Keratinocyte (primary cell): ENCODE data around the gene ATXN7. TPM values are rescaled to one million over a fixed set of nuclear protein-coding genes. Genes with fewer than 3 reads are reported as not detected.

Experiments
- DNase-seq: peaks from one replicate; pipeline ENCODE4 v3.0.0-alpha.2; 2011; ENCODE audit warnings: low read depth, missing footprints, low spot score
- FAIRE-seq: peaks from 2 replicates; lab custom pipeline; 2011; peaks lifted over from hg19 to GRCh38; lab: Jason Lieb, UNC
- H2AFZ ChIP-seq: 2 replicates; pipeline ENCODE4 v1.6.0; 2012; ENCODE audit warnings: low read length, control low read depth, inconsistent platforms; ENCODE audit not compliant: control insufficient read depth
- H3K27ac ChIP-seq: 2 replicates; pipeline ENCODE4 v1.5.1; 2011; ENCODE audit warnings: low read length; ENCODE audit not compliant: control insufficient read depth, insufficient read depth
- H3K27me3 ChIP-seq: 3 replicates; pipeline ENCODE4 v1.6.0; 2011; ENCODE audit warnings: low read length; ENCODE audit not compliant: control insufficient read depth, insufficient read depth; ENCODE audit errors: extremely low read depth
- H3K36me3 ChIP-seq, 2 experiments: 2 replicates in 1 of 2; 3 replicates in 1 of 2; pipeline ENCODE4 v1.5.1; 2011; ENCODE audit warnings: low read length in 2 of 2, mild to moderate bottlenecking in 1 of 2; ENCODE audit not compliant: control insufficient read depth in 2 of 2, insufficient read depth in 2 of 2; ENCODE audit errors: extremely low read depth in 1 of 2
- H3K4me1 ChIP-seq: 3 replicates; pipeline ENCODE4 v1.5.1; 2011; ENCODE audit warnings: low read length; ENCODE audit not compliant: control insufficient read depth, insufficient read depth; ENCODE audit errors: extremely low read depth
- H3K4me2 ChIP-seq: 3 replicates; pipeline ENCODE4 v1.6.0; 2011; ENCODE audit warnings: low read depth, low read length; ENCODE audit not compliant: control insufficient read depth, insufficient read depth; ENCODE audit errors: extremely low read depth
- H3K4me3 ChIP-seq, 3 experiments: fragments of 200-600 bp in 1 of 3; sonication (generic) in 1 of 3; 2 replicates in 2 of 3; 3 replicates in 1 of 3; pipeline ENCODE4 v1.5.1; 2011 to 2016; ENCODE audit warnings: low read length in 3 of 3, mild to moderate bottlenecking in 3 of 3, control low read depth in 2 of 3, inconsistent platforms in 1 of 3, low read depth in 1 of 3, mixed read lengths in 1 of 3, mixed run types in 1 of 3, moderate library complexity in 1 of 3; ENCODE audit not compliant: control insufficient read depth in 2 of 3, insufficient read depth in 2 of 3; ENCODE audit errors: extremely low read depth in 1 of 3
- H3K79me2 ChIP-seq: 2 replicates; pipeline ENCODE4 v1.6.0; 2012; ENCODE audit warnings: low read length; ENCODE audit not compliant: control insufficient read depth, insufficient read depth
- H3K9ac ChIP-seq: 3 replicates; pipeline ENCODE4 v1.6.0; 2011; ENCODE audit warnings: low read length; ENCODE audit not compliant: control insufficient read depth, insufficient read depth; ENCODE audit errors: extremely low read depth
- H3K9me1 ChIP-seq: 3 replicates; pipeline ENCODE4 v1.6.0; 2011; ENCODE audit warnings: low read length; ENCODE audit not compliant: control insufficient read depth, insufficient read depth; ENCODE audit errors: extremely low read depth
- H3K9me3 ChIP-seq: 2 replicates; pipeline ENCODE4 v1.5.1; 2012; ENCODE audit warnings: low read depth, low read length; ENCODE audit not compliant: control insufficient read depth
- H4K20me1 ChIP-seq: 3 replicates; pipeline ENCODE4 v1.6.0; 2011; ENCODE audit warnings: low read length; ENCODE audit not compliant: control insufficient read depth, insufficient read depth; ENCODE audit errors: extremely low read depth
- CTCF ChIP-seq, 3 experiments: IDR thresholded peaks in 1 of 3; conservative IDR thresholded peaks in 1 of 3; optimal IDR thresholded peaks in 1 of 3; 2 replicates in 2 of 3; 3 replicates in 1 of 3; pipeline versions ENCODE3 to v1.5.1; 2011; ENCODE audit warnings: low read length in 3 of 3, mild to moderate bottlenecking in 3 of 3, moderate library complexity in 2 of 3, control low read depth in 1 of 3, inconsistent platforms in 1 of 3; ENCODE audit not compliant: insufficient read depth in 2 of 3; ENCODE audit errors: extremely low read depth in 1 of 3
- EZH2 ChIP-seq: IDR thresholded peaks from one replicate; pipeline ENCODE4 v1.6.1; 2012; ENCODE audit warnings: inconsistent platforms, mild to moderate bottlenecking, low read length, moderate library complexity
- dilution Hi-C: fragments of 300-500 bp; cut with MboI; formaldehyde crosslinking; loops from one replicate; pipeline ENCODE4 v1.7.0; 2020; ENCODE audit warnings: low sequenced_read_pairs; ENCODE audit not compliant: extremely low pct_ligation_motif_present
- polyA plus RNA-seq, 5 experiments: library from polyadenylated mRNA; depleted of rRNA in 3 of 5; stranded (reverse) in 3 of 5; stranded (forward) in 1 of 5; unstranded in 1 of 5; fragments of >200 nt; gene quantifications; 1 replicate in 1 of 5; 2 replicates in 3 of 5; 3 replicates in 1 of 5; pipeline versions ENCODE4 v1.2.1 to v1.2.3, GENCODE V29; 2011 to 2012; ENCODE audit warnings: missing spikeins in 2 of 5, low read depth in 1 of 5, low replicate concordance in 1 of 5

The ATXN7 gene
- polyA plus RNA-seq, 1 donor (not counting 4 experiments of a cell fraction or from before 2014, with no cell fraction given), result 8.8 TPM

GRCh38 chr3:63936925-63937324, 73.3 kb downstream of the ATXN7 start:
- Histone ChIP-seq H3K9ac (no peak overlapping the region), H3K4me1 (peaks cover 30% of the 10 kb centered on the region), H3K79me2 (peaks cover 69% of the 10 kb centered on the region), H3K9me3 (no peaks in the 10 kb centered on the region), H2AFZ (no peak overlapping the region), H3K27ac (no peak overlapping the region), H3K9me1 (peaks cover 11% of the 10 kb centered on the region), H4K20me1 (peaks cover 15% of the 10 kb centered on the region), H3K27me3 (no peaks in the 10 kb centered on the region), H3K4me2 (no peak overlapping the region), H3K4me3 (no peak overlapping the region), H3K36me3 (peaks cover 2 to 9% of the 10 kb centered on the region in 2 experiments)
- TF ChIP-seq CTCF (optimal IDR thresholded peaks at IDR 0.05 in 1 of 3, IDR thresholded peaks at IDR 0.05 in 1 of 3, conservative IDR thresholded peaks at IDR 0.05 in 1 of 3; ENCODE audit: extremely low read depth in 1 of 3, insufficient read depth in 2 of 3, low read length in 3 of 3) (no peak), EZH2 (no peak)
- DNase-seq (no peak), FAIRE-seq (no peak)
- dilution Hi-C loops, result no loop called here

DNA sequence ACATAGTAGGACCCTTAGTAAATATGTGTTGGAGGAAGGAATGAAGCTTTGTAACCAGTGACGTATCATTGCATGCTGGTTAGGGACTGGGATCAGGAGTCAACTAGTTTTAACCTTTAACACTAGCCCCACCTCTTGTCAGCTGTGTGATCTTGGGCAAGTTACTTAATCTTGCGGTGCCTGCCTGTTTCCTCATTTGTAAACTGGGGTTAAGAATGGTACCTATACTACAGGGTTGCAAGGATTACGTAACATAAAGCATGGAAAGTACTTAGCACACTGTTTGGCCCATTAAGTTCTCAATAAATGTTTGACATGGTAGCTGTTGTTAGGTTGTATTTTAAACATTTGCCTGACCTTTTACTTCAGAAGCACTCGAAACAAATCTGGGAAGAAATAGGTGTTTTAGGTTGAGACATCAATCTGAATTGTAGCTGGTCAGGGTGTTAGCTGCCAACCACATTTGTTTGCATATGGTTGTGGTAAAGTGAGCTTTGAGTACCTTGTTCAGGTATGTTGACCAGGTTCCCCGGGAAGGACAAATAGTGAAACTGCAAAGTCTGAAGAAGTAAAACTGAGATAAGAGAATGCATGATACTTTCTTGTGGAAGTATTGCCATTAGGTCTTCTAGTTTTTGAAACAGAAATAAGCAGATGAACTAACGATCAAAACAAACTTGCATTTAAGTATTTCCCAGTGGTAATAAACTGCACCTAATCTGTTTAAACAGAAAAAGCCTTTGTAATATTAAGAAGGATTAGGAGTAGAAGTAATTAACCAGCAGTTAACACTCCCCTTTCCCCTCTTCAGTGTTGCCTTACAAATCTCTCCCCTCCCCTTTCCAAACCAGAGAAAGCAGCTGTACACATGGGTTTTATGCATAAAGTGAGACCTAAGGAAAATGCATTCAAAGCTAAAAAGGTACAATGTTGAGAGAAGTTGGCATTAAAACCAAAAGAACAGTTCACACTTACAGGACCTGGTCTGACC, 74.3 kb downstream of the ATXN7 start:
- Histone ChIP-seq H3K9me3 (no peaks in the 10 kb centered on the region), H3K79me2 (peaks cover 65% of the 10 kb centered on the region), H3K4me3 (no peak overlapping the region), H2AFZ (no peak overlapping the region), H3K36me3 (peaks cover 4 to 8% of the 10 kb centered on the region in 2 experiments), H3K9me1 (peaks cover 10% of the 10 kb centered on the region), H3K27me3 (no peaks in the 10 kb centered on the region), H3K4me2 (no peak overlapping the region), H3K4me1 (peaks cover 30% of the 10 kb centered on the region), H4K20me1 (peaks cover 15% of the 10 kb centered on the region), H3K27ac (no peak overlapping the region), H3K9ac (no peak overlapping the region)
- dilution Hi-C loops, result no loop called here
- no peak for TF ChIP-seq CTCF (optimal IDR thresholded peaks at IDR 0.05 in 1 of 3, IDR thresholded peaks at IDR 0.05 in 1 of 3, conservative IDR thresholded peaks at IDR 0.05 in 1 of 3; ENCODE audit: extremely low read depth in 1 of 3, insufficient read depth in 2 of 3, low read length in 3 of 3)
- no peak for TF ChIP-seq EZH2
- DNase-seq (no peak), FAIRE-seq (peak; percentile 69)
